VCaP (cell line): Measurements from ENCODE around the gene OR51T1.

Experiments
- H3K27ac ChIP-seq: fragments of 450-650 bp; 2 replicates; pipeline ENCODE4 v1.5.1; 2017
- TF ChIP-seq, protein P1 (sequence below): fragments of 450-650 bp; conservative IDR thresholded peaks from 2 replicates; pipeline ENCODE4 v1.5.1; 2017; ENCODE audit warnings: mild to moderate bottlenecking, moderate library complexity

The OR51T1 gene

DNA sequence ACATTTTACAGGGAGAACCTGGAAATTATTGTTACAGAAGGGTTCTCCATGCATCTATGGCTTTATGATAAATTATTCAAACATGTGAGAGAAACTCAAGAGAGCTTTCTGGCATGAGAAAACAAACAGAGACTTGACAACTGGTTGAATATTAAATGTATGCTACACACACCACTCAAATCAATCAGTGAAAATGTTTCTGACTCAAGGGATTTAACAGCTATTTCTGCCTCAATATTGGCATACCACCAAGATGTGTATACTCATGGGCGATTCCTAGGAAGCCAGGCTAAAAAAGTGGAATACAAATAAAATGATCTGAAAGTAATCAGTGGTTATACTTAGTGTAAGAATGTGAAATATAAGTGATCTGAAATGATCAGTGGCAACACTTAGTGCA lies 15.8 kb upstream of the OR51T1 start:
- TF ChIP-seq, protein P1, sequence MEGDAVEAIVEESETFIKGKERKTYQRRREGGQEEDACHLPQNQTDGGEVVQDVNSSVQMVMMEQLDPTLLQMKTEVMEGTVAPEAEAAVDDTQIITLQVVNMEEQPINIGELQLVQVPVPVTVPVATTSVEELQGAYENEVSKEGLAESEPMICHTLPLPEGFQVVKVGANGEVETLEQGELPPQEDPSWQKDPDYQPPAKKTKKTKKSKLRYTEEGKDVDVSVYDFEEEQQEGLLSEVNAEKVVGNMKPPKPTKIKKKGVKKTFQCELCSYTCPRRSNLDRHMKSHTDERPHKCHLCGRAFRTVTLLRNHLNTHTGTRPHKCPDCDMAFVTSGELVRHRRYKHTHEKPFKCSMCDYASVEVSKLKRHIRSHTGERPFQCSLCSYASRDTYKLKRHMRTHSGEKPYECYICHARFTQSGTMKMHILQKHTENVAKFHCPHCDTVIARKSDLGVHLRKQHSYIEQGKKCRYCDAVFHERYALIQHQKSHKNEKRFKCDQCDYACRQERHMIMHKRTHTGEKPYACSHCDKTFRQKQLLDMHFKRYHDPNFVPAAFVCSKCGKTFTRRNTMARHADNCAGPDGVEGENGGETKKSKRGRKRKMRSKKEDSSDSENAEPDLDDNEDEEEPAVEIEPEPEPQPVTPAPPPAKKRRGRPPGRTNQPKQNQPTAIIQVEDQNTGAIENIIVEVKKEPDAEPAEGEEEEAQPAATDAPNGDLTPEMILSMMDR = no peak
- H3K27ac ChIP-seq = no peak overlapping the region

DNA sequence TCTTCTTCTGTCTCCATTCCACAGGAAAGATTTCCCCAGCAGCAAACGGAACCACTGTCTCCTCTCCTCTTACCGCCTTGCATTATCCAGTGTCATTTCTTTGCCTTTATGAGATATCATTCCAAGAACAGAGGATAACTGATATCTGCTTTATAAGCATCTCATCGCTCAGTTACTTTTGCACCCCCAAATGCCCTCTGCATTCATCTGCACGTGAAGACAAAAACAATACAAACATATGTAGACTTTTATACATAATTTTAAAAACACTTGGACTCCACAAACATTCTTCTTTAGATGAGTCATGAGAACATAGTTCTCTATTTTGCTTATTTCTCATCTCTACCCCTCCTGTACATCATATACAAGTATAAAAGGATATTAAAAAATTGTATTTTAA lies 512 bp upstream of the OR51T1 start:
- H3K27ac ChIP-seq = no peak overlapping the region
- TF ChIP-seq, protein P1 = no peak

DNA sequence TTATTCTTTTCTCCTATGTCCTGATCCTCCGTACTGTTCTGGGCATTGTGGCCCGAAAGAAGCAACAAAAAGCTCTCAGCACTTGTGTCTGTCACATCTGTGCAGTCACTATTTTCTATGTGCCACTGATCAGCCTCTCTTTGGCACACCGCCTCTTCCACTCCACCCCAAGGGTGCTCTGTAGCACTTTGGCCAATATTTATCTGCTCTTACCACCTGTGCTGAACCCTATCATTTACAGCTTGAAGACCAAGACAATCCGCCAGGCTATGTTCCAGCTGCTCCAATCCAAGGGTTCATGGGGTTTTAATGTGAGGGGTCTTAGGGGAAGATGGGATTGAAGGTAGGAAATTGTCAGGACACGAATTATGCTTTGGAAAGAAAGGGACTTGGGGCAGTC lies 843 bp downstream of the OR51T1 start:
- TF ChIP-seq, protein P1 = no peak
- H3K27ac ChIP-seq = no peak overlapping the region

DNA sequence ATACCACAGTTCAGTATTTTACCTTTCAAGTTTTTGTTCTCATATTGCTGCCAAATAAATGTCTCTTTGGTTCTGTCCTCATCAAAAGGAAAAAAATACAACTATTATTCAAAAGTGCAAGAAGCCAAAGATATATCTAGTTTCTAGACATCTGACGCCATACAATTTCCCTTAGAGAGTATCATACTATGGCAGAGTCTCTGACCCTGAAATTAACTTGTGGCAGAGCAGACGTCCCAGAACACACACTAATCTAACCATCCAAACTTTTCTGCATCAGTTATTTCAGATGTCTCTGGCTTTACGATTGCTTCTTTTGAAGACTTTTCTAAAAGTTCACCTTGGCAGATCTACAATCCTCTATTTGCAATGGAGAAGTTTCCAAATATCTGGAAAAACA lies 2.7 kb downstream of the OR51T1 start:
- TF ChIP-seq, protein P1 = no peak
- no peak overlapping the region for H3K27ac ChIP-seq

DNA sequence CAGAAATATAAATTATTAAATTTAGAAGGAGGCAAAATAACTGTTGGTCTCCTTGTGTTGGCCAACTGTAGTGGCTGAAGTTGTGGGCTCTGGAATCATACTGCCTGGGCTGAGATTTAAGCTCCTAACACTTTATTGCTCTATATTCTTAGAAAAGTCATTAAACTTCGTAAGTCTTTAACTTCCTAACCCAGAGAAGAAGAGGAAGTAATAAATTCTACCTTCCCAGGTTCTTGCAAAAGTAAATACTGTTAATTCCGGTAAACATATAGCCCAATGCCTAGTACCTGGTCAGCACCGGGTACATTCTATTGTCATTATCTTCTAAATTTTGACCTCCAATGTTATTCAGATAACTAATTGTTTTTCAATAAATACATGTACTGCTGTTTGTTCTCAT lies 4.5 kb downstream of the OR51T1 start:
- TF ChIP-seq, protein P1 = no peak
- H3K27ac ChIP-seq = no peak overlapping the region

DNA sequence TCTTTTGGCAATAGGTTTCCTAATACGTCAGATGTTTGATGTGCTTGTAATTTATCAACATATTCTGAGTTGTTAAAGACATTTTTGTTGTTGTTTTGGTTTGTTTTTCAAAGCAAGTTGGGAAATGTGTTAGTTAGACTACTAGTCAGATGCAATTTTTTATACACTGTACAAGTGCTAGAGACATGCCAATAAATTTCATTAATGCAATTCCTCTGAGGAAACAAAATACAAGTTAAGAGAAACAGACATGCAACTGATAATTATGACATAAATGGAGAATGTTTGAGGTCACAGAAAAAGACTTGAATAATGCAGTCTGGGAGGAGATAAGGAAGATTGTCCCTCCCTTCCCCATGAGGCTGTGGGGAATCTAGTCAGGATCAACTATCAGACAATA lies 5.9 kb downstream of the OR51T1 start:
- TF ChIP-seq, protein P1 = no peak
- no peak overlapping the region for H3K27ac ChIP-seq

DNA sequence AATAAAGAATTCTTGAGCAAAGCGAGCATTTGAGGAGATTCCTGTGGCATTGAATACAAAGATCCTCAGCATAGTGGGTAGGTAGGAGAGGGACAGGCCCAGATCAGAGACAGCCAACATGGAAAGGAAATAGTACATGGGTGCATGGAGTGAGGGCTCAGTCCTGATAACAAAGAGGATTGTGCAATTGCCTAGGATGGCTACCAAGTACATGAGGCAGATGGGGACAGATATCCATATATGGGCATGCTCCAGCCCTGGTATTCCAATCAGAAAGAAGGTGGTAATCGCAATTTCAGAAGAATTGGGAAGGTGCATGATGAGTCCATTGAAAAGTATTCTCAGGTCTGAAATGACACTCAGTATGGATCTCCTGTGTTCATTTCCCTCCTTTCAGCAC lies 8.6 kb downstream of the OR51T1 start:
- TF ChIP-seq, protein P1 = no peak
- H3K27ac ChIP-seq = no peak overlapping the region
